Panc1 (cell line): ENCODE results near the gene KIF21A. TPM values are rescaled to one million over a fixed set of nuclear protein-coding genes. Genes with fewer than 3 reads are reported as not detected.

Experiments used
- ATAC-seq: fragments of 200-7000 bp; cut with Tn5 transposase; 2 replicates; pipeline ENCODE4 v1.9.1; 2020; ENCODE audit warnings: mild to moderate bottlenecking, moderate library complexity
- BruUV-seq: library from RNA; stranded (reverse); fragments of 400-500 nt; replicated peaks from 2 replicates; lab custom pipeline; 2021; lab: Mats Ljungman, UMichigan
- CTCF ChIA-PET: fragments of 300-600 bp; sonication (Branson Sonifier 250); formaldehyde crosslinking; loops from one replicate; lab custom pipeline; 2022; ENCODE audit warnings: antibody characterized with exemption; lab: Charles Lee
- POLR2A ChIA-PET: fragments of 300-600 bp; sonication (Branson Sonifier 250); formaldehyde crosslinking; loops from one replicate; lab custom pipeline; 2022; ENCODE audit warnings: antibody characterized with exemption; lab: Charles Lee
- DNase-seq: peaks from one replicate; pipeline ENCODE4 v3.0.0-alpha.2; 2010; ENCODE audit warnings: low read depth, low spot score
- H3K27ac ChIP-seq: 2 replicates; pipeline ENCODE4 v1.5.1; 2011; ENCODE audit warnings: mild to moderate bottlenecking, low read length, inconsistent platforms
- H3K27me3 ChIP-seq: fragments of 200-500 bp; sonication (Bioruptor generic); 2 replicates; pipeline ENCODE4 v1.6.0; 2014; ENCODE audit warnings: low read length, inconsistent platforms; ENCODE audit not compliant: control insufficient read depth, insufficient read depth
- H3K36me3 ChIP-seq: fragments of 200-500 bp; sonication (Bioruptor generic); 2 replicates; pipeline ENCODE4 v1.5.1; 2014; ENCODE audit warnings: inconsistent platforms, mild to moderate bottlenecking, low read length, moderate library complexity; ENCODE audit not compliant: control insufficient read depth, insufficient read depth
- H3K4me1 ChIP-seq: 2 replicates; pipeline ENCODE4 v1.5.1; 2011; ENCODE audit warnings: inconsistent platforms, mild to moderate bottlenecking, low read length, moderate library complexity; ENCODE audit not compliant: control insufficient read depth, insufficient read depth
- H3K4me3 ChIP-seq, 2 experiments: 2 replicates each; pipeline ENCODE4 v1.5.1; 2011 to 2012; ENCODE audit warnings: low read depth in 2 of 2, low read length in 2 of 2, mild to moderate bottlenecking in 2 of 2, inconsistent platforms in 1 of 2, moderate library complexity in 1 of 2
- H3K9me3 ChIP-seq: fragments of 200-500 bp; sonication (Bioruptor generic); 2 replicates; pipeline ENCODE4 v1.5.1; 2014; ENCODE audit warnings: low read depth, mild to moderate bottlenecking, inconsistent platforms, low read length, moderate library complexity; ENCODE audit not compliant: control insufficient read depth, insufficient read depth
- POLR2AphosphoS5 ChIP-seq: IDR thresholded peaks from 2 replicates; pipeline ENCODE4 v1.6.1; 2012; ENCODE audit warnings: mild to moderate bottlenecking, low read depth, low read length, moderate library complexity
- SIN3A ChIP-seq: IDR thresholded peaks from 2 replicates; pipeline ENCODE4 v1.6.1; 2012; ENCODE audit warnings: low read depth, mild to moderate bottlenecking, low read length, moderate library complexity, borderline replicate concordance; ENCODE audit not compliant: insufficient read depth
- TCF7L2 ChIP-seq: IDR thresholded peaks from 2 replicates; pipeline ENCODE4 v1.6.1; 2011; ENCODE audit warnings: mild to moderate bottlenecking, low read depth, low read length, inconsistent platforms
- in situ Hi-C: cut with HindIII; loops from 2 replicates; pipeline ENCODE4 v1.10.0; 2016; ENCODE audit warnings: low sequenced_read_pairs, low pct_unique_long_range_greater_than_20kb
- intact Hi-C: fragments of 100-400 bp; cut with micrococcal nuclease; formaldehyde crosslinking; loops from one replicate; pipeline ENCODE4 v1.10.0; 2022; ENCODE audit not compliant: unreplicated experiment
- total RNA-seq: library from RNA; stranded (reverse); gene quantifications from one replicate; pipeline ENCODE4 v1.2.1, GENCODE V29; 2021; ENCODE audit not compliant: unreplicated experiment
- TF ChIP-seq, protein P1 (sequence below), 2 experiments: IDR thresholded peaks; 2 replicates each; pipeline ENCODE4 v1.6.1; 2011 to 2012; ENCODE audit warnings: low read depth in 2 of 2, control low read depth in 1 of 2, low read length in 1 of 2, mild to moderate bottlenecking in 1 of 2, moderate library complexity in 1 of 2; ENCODE audit not compliant: insufficient read depth in 1 of 2
- TF ChIP-seq, protein P2 (sequence below): fragments of 450-650 bp; IDR thresholded peaks from 2 replicates; pipeline ENCODE4 v1.5.1; 2017; ENCODE audit warnings: mild to moderate bottlenecking

Gene KIF21A
- total RNA-seq, 1 experiment from 2014 or later = 25.6 TPM

DNA sequence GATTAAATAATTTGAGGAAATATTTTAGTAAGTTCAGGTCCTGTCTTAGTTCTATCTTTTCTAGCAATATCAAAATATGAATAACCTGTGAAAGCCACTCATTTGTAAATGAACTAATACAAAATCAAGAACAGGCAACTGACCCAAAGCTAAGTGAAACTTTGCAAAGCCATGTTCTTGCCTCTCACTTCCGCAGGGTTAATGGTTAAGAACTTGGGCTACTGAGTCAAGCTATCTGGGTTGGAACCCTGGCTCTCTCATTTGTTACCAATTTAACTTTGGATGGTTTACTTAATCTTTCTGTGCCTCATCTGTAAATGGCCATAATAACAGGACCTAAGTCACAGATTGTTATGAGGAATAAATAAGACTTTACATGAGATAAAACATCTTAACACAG lies 2.8 kb downstream of the KIF21A start:
- BruUV-seq = no TSS peak
- no peak overlapping the region for H3K4me3 ChIP-seq
- H3K36me3 ChIP-seq = no peaks in the 10 kb centered on the region; the same call in 1 of the 2 replicates
- intact Hi-C loops (loop anchor here (5.0 to 10.0 kb wide), 2 partner anchors 118 to 175 kb away; partner anchors contain the start of gene ABCD2), in situ Hi-C loops (no loop called here)
- no peaks in the 10 kb centered on the region for H3K9me3 ChIP-seq
- ATAC-seq = no peak
- POLR2A ChIA-PET = interaction anchor here (0.6 kb wide), 1 partner anchor 34 kb away, joined by 3 read pairs; no protein-coding TSS in a partner anchor
- no peak for DNase-seq
- CTCF ChIA-PET = no interaction called here
- no peaks in the 10 kb centered on the region for H3K27me3 ChIP-seq
- peaks cover 25% of the 10 kb centered on the region for H3K4me1 ChIP-seq
- H3K27ac ChIP-seq = no peak overlapping the region
- no peak for TF ChIP-seq SIN3A
- TF ChIP-seq, protein P1, sequence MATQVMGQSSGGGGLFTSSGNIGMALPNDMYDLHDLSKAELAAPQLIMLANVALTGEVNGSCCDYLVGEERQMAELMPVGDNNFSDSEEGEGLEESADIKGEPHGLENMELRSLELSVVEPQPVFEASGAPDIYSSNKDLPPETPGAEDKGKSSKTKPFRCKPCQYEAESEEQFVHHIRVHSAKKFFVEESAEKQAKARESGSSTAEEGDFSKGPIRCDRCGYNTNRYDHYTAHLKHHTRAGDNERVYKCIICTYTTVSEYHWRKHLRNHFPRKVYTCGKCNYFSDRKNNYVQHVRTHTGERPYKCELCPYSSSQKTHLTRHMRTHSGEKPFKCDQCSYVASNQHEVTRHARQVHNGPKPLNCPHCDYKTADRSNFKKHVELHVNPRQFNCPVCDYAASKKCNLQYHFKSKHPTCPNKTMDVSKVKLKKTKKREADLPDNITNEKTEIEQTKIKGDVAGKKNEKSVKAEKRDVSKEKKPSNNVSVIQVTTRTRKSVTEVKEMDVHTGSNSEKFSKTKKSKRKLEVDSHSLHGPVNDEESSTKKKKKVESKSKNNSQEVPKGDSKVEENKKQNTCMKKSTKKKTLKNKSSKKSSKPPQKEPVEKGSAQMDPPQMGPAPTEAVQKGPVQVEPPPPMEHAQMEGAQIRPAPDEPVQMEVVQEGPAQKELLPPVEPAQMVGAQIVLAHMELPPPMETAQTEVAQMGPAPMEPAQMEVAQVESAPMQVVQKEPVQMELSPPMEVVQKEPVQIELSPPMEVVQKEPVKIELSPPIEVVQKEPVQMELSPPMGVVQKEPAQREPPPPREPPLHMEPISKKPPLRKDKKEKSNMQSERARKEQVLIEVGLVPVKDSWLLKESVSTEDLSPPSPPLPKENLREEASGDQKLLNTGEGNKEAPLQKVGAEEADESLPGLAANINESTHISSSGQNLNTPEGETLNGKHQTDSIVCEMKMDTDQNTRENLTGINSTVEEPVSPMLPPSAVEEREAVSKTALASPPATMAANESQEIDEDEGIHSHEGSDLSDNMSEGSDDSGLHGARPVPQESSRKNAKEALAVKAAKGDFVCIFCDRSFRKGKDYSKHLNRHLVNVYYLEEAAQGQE (IDR thresholded peaks at IDR 0.05; ENCODE audit: insufficient read depth in 1 of 2, low read depth in 2 of 2, low read length in 1 of 2) = no peak
- TF ChIP-seq, protein P2, sequence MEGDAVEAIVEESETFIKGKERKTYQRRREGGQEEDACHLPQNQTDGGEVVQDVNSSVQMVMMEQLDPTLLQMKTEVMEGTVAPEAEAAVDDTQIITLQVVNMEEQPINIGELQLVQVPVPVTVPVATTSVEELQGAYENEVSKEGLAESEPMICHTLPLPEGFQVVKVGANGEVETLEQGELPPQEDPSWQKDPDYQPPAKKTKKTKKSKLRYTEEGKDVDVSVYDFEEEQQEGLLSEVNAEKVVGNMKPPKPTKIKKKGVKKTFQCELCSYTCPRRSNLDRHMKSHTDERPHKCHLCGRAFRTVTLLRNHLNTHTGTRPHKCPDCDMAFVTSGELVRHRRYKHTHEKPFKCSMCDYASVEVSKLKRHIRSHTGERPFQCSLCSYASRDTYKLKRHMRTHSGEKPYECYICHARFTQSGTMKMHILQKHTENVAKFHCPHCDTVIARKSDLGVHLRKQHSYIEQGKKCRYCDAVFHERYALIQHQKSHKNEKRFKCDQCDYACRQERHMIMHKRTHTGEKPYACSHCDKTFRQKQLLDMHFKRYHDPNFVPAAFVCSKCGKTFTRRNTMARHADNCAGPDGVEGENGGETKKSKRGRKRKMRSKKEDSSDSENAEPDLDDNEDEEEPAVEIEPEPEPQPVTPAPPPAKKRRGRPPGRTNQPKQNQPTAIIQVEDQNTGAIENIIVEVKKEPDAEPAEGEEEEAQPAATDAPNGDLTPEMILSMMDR = no peak
- no peak for TF ChIP-seq POLR2AphosphoS5

DNA sequence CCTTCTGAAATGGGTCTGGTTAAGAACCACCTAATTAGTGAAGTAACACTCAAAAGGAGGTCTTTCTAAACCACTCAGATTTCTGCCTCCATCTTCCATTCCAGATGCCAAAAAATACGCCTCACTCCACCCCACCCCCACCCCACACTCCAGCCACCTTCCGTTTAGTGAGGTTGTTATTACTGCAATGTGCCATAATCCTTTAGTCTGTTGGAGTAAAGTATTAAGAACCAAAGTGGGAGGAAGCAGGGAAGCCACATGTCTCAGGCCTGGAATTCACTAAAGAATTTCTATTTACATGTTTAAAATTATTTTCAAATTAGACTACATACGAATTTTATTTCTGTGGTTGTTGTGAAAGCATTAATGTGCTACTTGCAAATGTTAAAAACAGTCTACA lies 7.4 kb downstream of the KIF21A start:
- CTCF ChIA-PET = no interaction called here
- Histone ChIP-seq H3K9me3 (no peaks in the 10 kb centered on the region), H3K27me3 (no peaks in the 10 kb centered on the region), H3K4me3 (no peak overlapping the region), H3K4me1 (peaks cover 4% of the 10 kb centered on the region; the same call in 1 of the 2 replicates), H3K36me3 (no peaks in the 10 kb centered on the region), H3K27ac (no peak overlapping the region)
- BruUV-seq = no TSS peak
- POLR2A ChIA-PET = no interaction called here
- in situ Hi-C loops = no loop called here
- TF ChIP-seq, protein P1 (IDR thresholded peaks at IDR 0.05; ENCODE audit: insufficient read depth in 1 of 2, low read depth in 2 of 2, low read length in 1 of 2) = no peak
- TF ChIP-seq SIN3A (no peak), TCF7L2 (no peak), POLR2AphosphoS5 (no peak)
- TF ChIP-seq, protein P2 = no peak
- intact Hi-C loops = no loop called here
- no peak for ATAC-seq
- no peak for DNase-seq
